Liver (tissue), 9 donors: ENCODE results near the gene ZKSCAN8. TPM values are rescaled to one million over a fixed set of nuclear protein-coding genes. Genes with fewer than 3 reads are reported as not detected.

Source experiments
- DNase-seq: peaks from one replicate; pipeline ENCODE4 v3.0.0-alpha.2; 2017; ENCODE audit warnings: low spot score
- H3K27ac ChIP-seq, 2 donors: one replicate each; pipeline ENCODE4 v1.7.0; 2013; ENCODE audit warnings: inconsistent platforms in 2 of 2, low read length in 2 of 2, control low read depth in 1 of 2, low read depth in 1 of 2, mild to moderate bottlenecking in 1 of 2
- H3K27me3 ChIP-seq, 4 donors: one replicate each; pipeline versions ENCODE4 v1.6.1 to v1.7.0; 2013; ENCODE audit warnings: low read length in 3 of 4, inconsistent platforms in 1 of 4, mild to moderate bottlenecking in 1 of 4, moderate library complexity in 1 of 4; ENCODE audit not compliant: control insufficient read depth in 4 of 4, insufficient read depth in 4 of 4
- H3K36me3 ChIP-seq, 4 donors: one replicate each; pipeline versions ENCODE4 v1.6.1 to v1.7.0; 2013; ENCODE audit warnings: low read length in 3 of 4, mild to moderate bottlenecking in 3 of 4, low read depth in 1 of 4, moderate library complexity in 1 of 4; ENCODE audit not compliant: control insufficient read depth in 4 of 4, insufficient read depth in 3 of 4
- H3K4me1 ChIP-seq, 4 donors: one replicate each; pipeline versions ENCODE4 v1.6.1 to v1.7.0; 2013; ENCODE audit warnings: low read length in 3 of 4, mild to moderate bottlenecking in 3 of 4, moderate library complexity in 1 of 4; ENCODE audit not compliant: control insufficient read depth in 4 of 4, insufficient read depth in 4 of 4
- H3K4me3 ChIP-seq, 3 donors: one replicate each; pipeline versions ENCODE4 v1.6.1 to v1.7.0; 2013; ENCODE audit warnings: low read length in 3 of 3, control low read depth in 1 of 3, low read depth in 1 of 3, mild to moderate bottlenecking in 1 of 3
- H3K9ac ChIP-seq, 2 donors: one replicate each; pipeline ENCODE4 v1.7.0; 2013; ENCODE audit warnings: low read length in 2 of 2, mild to moderate bottlenecking in 2 of 2, moderate library complexity in 2 of 2, control low read depth in 1 of 2, low read depth in 1 of 2
- H3K9me3 ChIP-seq, 4 donors: one replicate each; pipeline versions ENCODE4 v1.6.1 to v1.7.0; 2013; ENCODE audit warnings: low read length in 3 of 4; ENCODE audit not compliant: control insufficient read depth in 4 of 4
- ATF3 ChIP-seq: IDR thresholded peaks from 2 replicates; pipeline ENCODE4 v1.6.1; 2016; ENCODE audit warnings: antibody characterized with exemption
- CTCF ChIP-seq: fragments of 150-350 bp; IDR thresholded peaks from 2 replicates; pipeline ENCODE4 v1.5.1; 2017; ENCODE audit warnings: improper control_type of control experiment, low read depth, low read length; ENCODE audit not compliant: missing input control
- EGR1 ChIP-seq, 2 donors: IDR thresholded peaks; 2 replicates each; pipeline ENCODE4 v1.6.1; 2016 to 2018; ENCODE audit warnings: antibody characterized with exemption in 2 of 2, low read depth in 2 of 2
- FOXA1 ChIP-seq: IDR thresholded peaks from 2 replicates; pipeline ENCODE4 v1.6.1; 2016; ENCODE audit warnings: antibody characterized with exemption
- FOXA2 ChIP-seq: IDR thresholded peaks from 2 replicates; pipeline ENCODE4 v1.6.1; 2016; ENCODE audit warnings: antibody characterized with exemption
- GABPA ChIP-seq, 2 donors: IDR thresholded peaks in 1 of 2; conservative IDR thresholded peaks in 1 of 2; 2 replicates each; pipeline ENCODE4 v1.6.1; 2016; ENCODE audit warnings: antibody characterized with exemption in 2 of 2, mild to moderate bottlenecking in 1 of 2, moderate library complexity in 1 of 2
- HNF4A ChIP-seq, 2 donors: conservative IDR thresholded peaks; 2 replicates each; pipeline ENCODE4 v1.6.1; 2016; ENCODE audit warnings: antibody characterized with exemption in 2 of 2, mild to moderate bottlenecking in 2 of 2
- HNF4G ChIP-seq: IDR thresholded peaks from 2 replicates; pipeline ENCODE4 v1.6.1; 2016; ENCODE audit warnings: antibody characterized with exemption
- JUND ChIP-seq, 2 donors: IDR thresholded peaks; 2 replicates each; pipeline ENCODE4 v1.6.1; 2016; ENCODE audit warnings: antibody characterized with exemption in 2 of 2
- RAD21 ChIP-seq, 2 donors: IDR thresholded peaks; 2 replicates each; pipeline ENCODE4 v1.6.1; 2016; ENCODE audit warnings: antibody characterized with exemption in 2 of 2, mild to moderate bottlenecking in 2 of 2
- REST ChIP-seq: IDR thresholded peaks from 2 replicates; pipeline ENCODE4 v1.6.1; 2016; ENCODE audit warnings: antibody characterized with exemption, mild to moderate bottlenecking
- RXRA ChIP-seq, 2 donors: IDR thresholded peaks; 2 replicates each; pipeline ENCODE4 v1.6.1; 2017 to 2018; ENCODE audit warnings: antibody characterized with exemption in 2 of 2, mild to moderate bottlenecking in 1 of 2
- TAF1 ChIP-seq: conservative IDR thresholded peaks from 2 replicates; pipeline ENCODE4 v1.6.1; 2016; ENCODE audit warnings: antibody characterized with exemption, mild to moderate bottlenecking
- YY1 ChIP-seq: IDR thresholded peaks from 2 replicates; pipeline ENCODE4 v1.6.1; 2016; ENCODE audit warnings: antibody characterized with exemption, mild to moderate bottlenecking
- ZBTB33 ChIP-seq: IDR thresholded peaks from 2 replicates; pipeline ENCODE4 v1.6.1; 2016; ENCODE audit warnings: antibody characterized with exemption
- WGBS: extraction: QIAGEN DNeasy Blood & Tissue Kit; methylation state at CpG from one replicate; pipeline ENCODE4 v1.1.7; 2013; 5-methylcytosine and 5-hydroxymethylcytosine counted together
- polyA plus RNA-seq, 2 donors: library from polyadenylated mRNA; stranded (reverse) in 1 of 2; unstranded in 1 of 2; fragments of 200-250 nt in 1 of 2; fragments of >200 nt in 1 of 2; fragmentation: Nextera tagmentation in 1 of 2; extraction: Ambion mirVana in 1 of 2; gene quantifications; one replicate each; pipeline versions ENCODE4 v1.2.1 to v1.2.3, GENCODE V29; 2013 to 2015
- total RNA-seq, 2 donors: library from RNA; depleted of rRNA; stranded (reverse); fragments of >200 nt; gene quantifications; one replicate each; pipeline ENCODE4 v1.2.3, GENCODE V29; 2014
- donor health status: healthy.
- donor health status: healthy.
- donor health status: healthy.
- donor health status: healthy.
- donor health status: healthy.

The ZKSCAN8 gene
- total and polyA plus RNA-seq, 4 donors, result 2.4 to 13.4 (median 6.8) TPM

DNA sequence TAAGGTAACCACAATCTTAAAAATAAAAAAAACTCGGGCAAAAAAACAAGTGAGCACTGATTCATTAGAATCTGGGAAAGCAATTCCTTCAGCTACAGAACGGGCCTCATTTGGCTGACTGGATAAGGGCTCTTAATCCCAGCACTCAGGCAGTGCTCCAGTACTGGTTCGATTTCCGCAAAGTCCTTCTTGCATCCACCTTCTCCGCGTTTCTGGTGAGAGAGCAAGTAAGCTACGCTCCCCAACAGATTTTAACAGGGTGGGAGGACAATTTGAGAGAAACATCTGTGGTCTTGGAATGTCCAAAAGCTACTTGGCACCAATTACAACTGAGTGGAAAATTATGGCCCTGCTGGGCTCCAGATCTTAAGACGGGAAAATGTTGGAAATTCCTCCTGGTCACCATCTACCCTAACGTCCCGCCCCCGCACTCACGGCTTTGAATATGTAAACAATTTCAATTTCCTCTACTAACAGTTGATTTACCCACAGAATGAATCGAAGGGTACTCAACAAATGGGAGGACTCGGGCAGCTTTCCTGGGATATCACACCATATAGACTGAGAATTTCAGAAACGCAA is 65.3 kb downstream of the ZKSCAN8 start:
- no peaks in the 10 kb centered on the region for H3K36me3 ChIP-seq
- WGBS, result 9% methylated on average over 15 of the region's 15 CpGs
- H3K9ac ChIP-seq, result no peak overlapping the region
- peak overlapping the region in 1 of 3 donors; percentile 23 for H3K4me3 ChIP-seq
- H3K27me3 ChIP-seq, result peaks cover 3 to 48% (median 24%) of the 10 kb centered on the region in 4 donors
- H3K27ac ChIP-seq, result no peak overlapping the region
- H3K9me3 ChIP-seq, result peaks cover 3 to 36% (median 6%) of the 10 kb centered on the region in 4 donors
- DNase-seq, result no peak
- peaks cover 0 to 4% (median 2%) of the 10 kb centered on the region in 4 donors for H3K4me1 ChIP-seq
- no peak for TF ChIP-seq RXRA (IDR thresholded peaks at IDR 0.05)
- TF ChIP-seq HNF4G, result no peak
- TF ChIP-seq ATF3, result no peak
- no peak for TF ChIP-seq GABPA (IDR thresholded peaks at IDR 0.05 in 1 of 2, conservative IDR thresholded peaks at IDR 0.05 in 1 of 2)
- TF ChIP-seq TAF1, result no peak
- no peak for TF ChIP-seq RAD21 (IDR thresholded peaks at IDR 0.05)
- TF ChIP-seq YY1, result no peak
- TF ChIP-seq JUND (IDR thresholded peaks at IDR 0.05), result no peak
- TF ChIP-seq ZBTB33, result no peak
- TF ChIP-seq EGR1 (IDR thresholded peaks at IDR 0.05; ENCODE audit: low read depth in 2 of 2), result no peak
- no peak for TF ChIP-seq CTCF
- TF ChIP-seq FOXA2, result no peak
- no peak for TF ChIP-seq FOXA1
- TF ChIP-seq REST, result no peak

GRCh38 chr6:28207510-28208110 is 65.9 kb downstream of the ZKSCAN8 start:
- no peak overlapping the region for H3K9ac ChIP-seq
- peaks cover 0 to 4% (median 3%) of the 10 kb centered on the region in 4 donors for H3K4me1 ChIP-seq
- TF ChIP-seq RAD21 (IDR thresholded peaks at IDR 0.05) (no peak), EGR1 (IDR thresholded peaks at IDR 0.05; ENCODE audit: low read depth in 2 of 2) (no peak), FOXA1 (no peak), GABPA (IDR thresholded peaks at IDR 0.05 in 1 of 2, conservative IDR thresholded peaks at IDR 0.05 in 1 of 2) (no peak), JUND (IDR thresholded peaks at IDR 0.05) (no peak), YY1 (no peak), ZBTB33 (no peak), HNF4A (conservative IDR thresholded peaks at IDR 0.05) (no peak)
- peaks cover 5 to 47% (median 24%) of the 10 kb centered on the region in 4 donors for H3K27me3 ChIP-seq
- no peaks in the 10 kb centered on the region for H3K36me3 ChIP-seq
- WGBS, result 5% methylated on average over 35 of the region's 35 CpGs
- H3K27ac ChIP-seq, result no peak overlapping the region
- H3K4me3 ChIP-seq, result peak overlapping the region in 1 of 3 donors; percentile 23
- no peak for DNase-seq
- H3K9me3 ChIP-seq, result peaks cover under 1 to 36% (median 5%) of the 10 kb centered on the region in 4 donors
